Dendritic cell treated with granulocyte-macrophage colony-stimulating factor and Interleukin-4, amounts not matched to agents 40 ng/mL and 50 ng/mL, for 4 days (primary cell): ENCODE data around the gene GLTP.

ENCODE experiments used
- H3K27ac Mint-ChIP-seq: one replicate; pipeline ENCODE4 v1.8.0; 2022; ENCODE audit warnings: mild to moderate bottlenecking, mixed read lengths
- H3K27me3 Mint-ChIP-seq: one replicate; pipeline ENCODE4 v1.8.0; 2022; ENCODE audit warnings: mild to moderate bottlenecking, mixed read lengths
- H3K36me3 Mint-ChIP-seq: one replicate; pipeline ENCODE4 v1.8.0; 2022; ENCODE audit warnings: low read depth, mixed read lengths
- H3K4me1 Mint-ChIP-seq: one replicate; pipeline ENCODE4 v1.8.0; 2022; ENCODE audit warnings: low read depth, mixed read lengths
- H3K4me3 Mint-ChIP-seq: one replicate; pipeline ENCODE4 v1.8.0; 2022; ENCODE audit warnings: mild to moderate bottlenecking, moderate library complexity, mixed read lengths
- H3K9me3 Mint-ChIP-seq: one replicate; pipeline ENCODE4 v1.8.0; 2022; ENCODE audit warnings: mixed read lengths
- intact Hi-C: fragments of 100-400 bp; cut with micrococcal nuclease; formaldehyde crosslinking; loops from one replicate; pipeline ENCODE4 v1.15.0; 2022

The GLTP gene

DNA sequence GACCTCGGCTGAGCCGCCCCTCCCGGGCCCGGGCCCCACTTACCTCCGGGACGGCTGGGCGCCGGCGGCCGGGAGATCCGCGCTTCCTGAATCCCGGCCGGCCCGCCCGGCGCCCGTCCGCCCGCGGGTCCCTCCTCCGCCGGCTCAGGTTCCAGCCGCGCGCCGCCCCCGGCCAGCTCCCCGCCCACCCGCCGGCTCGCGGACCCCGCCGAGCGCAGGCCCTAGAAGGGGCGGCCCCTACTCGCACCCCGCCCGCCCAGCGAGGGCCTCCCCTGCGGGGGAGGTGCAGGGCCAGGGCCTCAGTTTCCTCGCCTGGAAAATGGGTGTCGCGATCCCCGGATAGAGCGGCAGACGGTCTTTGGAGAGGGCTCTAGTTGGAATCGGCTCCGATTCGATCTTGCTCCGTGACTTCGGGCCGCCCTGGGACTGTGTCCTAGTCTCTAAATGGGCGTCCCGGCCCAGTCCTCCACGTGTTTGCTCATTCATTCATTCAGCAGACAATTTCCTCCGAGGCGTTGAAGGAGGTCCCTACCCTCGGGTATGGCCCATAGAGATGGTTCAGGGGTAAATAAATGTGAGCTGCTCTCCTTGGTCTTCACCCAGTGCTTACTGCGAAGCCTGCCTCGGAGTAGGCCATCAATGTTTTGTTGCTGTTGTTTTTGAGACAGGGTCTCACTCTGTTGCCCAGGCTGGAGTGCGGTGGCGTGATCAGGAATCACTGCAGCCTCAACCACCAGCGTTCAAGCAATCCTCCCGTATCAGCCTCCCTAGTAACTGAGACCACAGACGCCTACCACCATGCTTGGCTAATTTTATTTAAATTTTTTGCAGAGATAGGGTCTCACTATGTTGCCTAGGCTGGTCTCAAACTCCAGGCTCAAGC, 46.8 kb downstream of the GLTP start, which contains the start of gene TRPV4:
TRPV4 (minus strand) TSS at position 92 of the 883 bp plus-strand sequence. CDS start 18,602 bp downstream, outside the sequence.
- intact Hi-C loops = no loop called here
- H3K36me3 Mint-ChIP-seq = no peaks in the 10 kb centered on the region
- peak within 1 kb of the TSS; percentile 71 for H3K4me3 Mint-ChIP-seq
- H3K27me3 Mint-ChIP-seq = peaks cover 37% of the 10 kb centered on the region
- no peaks in the 10 kb centered on the region for H3K9me3 Mint-ChIP-seq
- peaks cover 52% of the 10 kb centered on the region for H3K4me1 Mint-ChIP-seq
- H3K27ac Mint-ChIP-seq = peak within 1 kb of the TSS; percentile 45

GRCh38 chr12:109832541-109833306, 47.6 kb downstream of the GLTP start:
- peaks cover 53% of the 10 kb centered on the region for H3K4me1 Mint-ChIP-seq
- no peak overlapping the region for H3K27ac Mint-ChIP-seq
- no peaks in the 10 kb centered on the region for H3K9me3 Mint-ChIP-seq
- H3K4me3 Mint-ChIP-seq = peak overlapping the region; percentile 35
- intact Hi-C loops = no loop called here
- peaks cover 37% of the 10 kb centered on the region for H3K27me3 Mint-ChIP-seq
- no peaks in the 10 kb centered on the region for H3K36me3 Mint-ChIP-seq

- intact Hi-C loops = no loop called here
- H3K4me3 Mint-ChIP-seq = no peak overlapping the region
- H3K27me3 Mint-ChIP-seq = peaks cover 37% of the 10 kb centered on the region
These were observed 48.4 kb downstream of the GLTP start for GRCh38 chr12:109831929-109832328.

GRCh38 chr12:109831365-109831764, 49.0 kb downstream of the GLTP start:
- Mint-ChIP-seq H3K4me3 (no peak overlapping the region), H3K9me3 (no peaks in the 10 kb centered on the region), H3K27me3 (peaks cover 37% of the 10 kb centered on the region), H3K27ac (no peak overlapping the region), H3K4me1 (peaks cover 58% of the 10 kb centered on the region), H3K36me3 (no peaks in the 10 kb centered on the region)
- intact Hi-C loops = no loop called here

More at GRCh38 chr12:109831929-109832328, 48.4 kb downstream of the GLTP start:
- Mint-ChIP-seq H3K27ac (no peak overlapping the region), H3K4me1 (peaks cover 53% of the 10 kb centered on the region), H3K36me3 (no peaks in the 10 kb centered on the region), H3K9me3 (no peaks in the 10 kb centered on the region)

DNA sequence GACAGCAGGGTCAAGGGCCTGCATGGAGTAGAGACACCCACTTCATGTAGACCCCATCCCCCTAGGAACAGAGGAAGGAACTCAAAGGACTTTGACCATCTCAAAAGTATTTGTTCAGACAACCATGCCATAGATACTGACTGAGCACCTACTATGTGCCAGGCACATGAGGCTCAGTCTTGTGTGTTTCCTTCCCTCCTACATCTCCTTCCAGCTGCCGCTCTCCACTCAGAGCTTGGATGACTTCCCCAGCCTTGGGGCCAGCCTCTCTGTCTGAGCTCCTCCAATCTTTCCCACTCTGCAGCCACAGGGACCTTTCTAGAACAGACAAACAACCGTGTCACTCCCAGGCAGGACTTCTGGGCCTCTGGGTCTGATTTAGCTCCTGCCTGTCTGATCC, 49.6 kb downstream of the GLTP start:
- Mint-ChIP-seq H3K36me3 (no peaks in the 10 kb centered on the region), H3K9me3 (no peaks in the 10 kb centered on the region), H3K4me3 (no peak overlapping the region), H3K4me1 (peaks cover 59% of the 10 kb centered on the region), H3K27me3 (peaks cover 37% of the 10 kb centered on the region), H3K27ac (no peak overlapping the region)
- intact Hi-C loops = no loop called here

DNA sequence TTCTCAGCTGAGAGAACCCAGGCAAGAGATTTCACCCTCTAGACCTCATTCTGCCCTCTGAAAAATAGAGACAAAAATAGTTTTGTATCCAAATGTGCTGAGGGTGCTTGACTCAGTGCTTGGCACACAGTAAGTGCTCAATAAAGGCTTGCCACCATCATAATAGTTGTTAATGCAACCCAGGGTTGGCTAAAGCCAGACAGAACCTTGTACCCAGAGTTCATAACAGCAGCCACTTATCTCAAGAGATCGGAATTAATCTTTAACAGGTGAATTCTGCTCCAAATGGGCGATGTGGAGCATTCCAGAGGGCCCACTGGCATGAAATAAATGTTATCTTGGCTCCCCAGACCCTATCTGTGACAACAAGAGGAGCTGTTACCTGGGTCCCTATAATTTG, 50.1 kb downstream of the GLTP start:
- Mint-ChIP-seq H3K27me3 (peaks cover 35% of the 10 kb centered on the region), H3K4me1 (peaks cover 56% of the 10 kb centered on the region), H3K36me3 (no peaks in the 10 kb centered on the region), H3K27ac (peak overlapping the region; percentile 37), H3K9me3 (no peaks in the 10 kb centered on the region), H3K4me3 (no peak overlapping the region)
- intact Hi-C loops = no loop called here

- Mint-ChIP-seq H3K27me3 (peaks cover 30% of the 10 kb centered on the region), H3K9me3 (no peaks in the 10 kb centered on the region), H3K4me3 (no peak overlapping the region), H3K4me1 (peaks cover 51% of the 10 kb centered on the region), H3K36me3 (no peaks in the 10 kb centered on the region), H3K27ac (peak overlapping the region; percentile 37)
- intact Hi-C loops = no loop called here
These were observed 50.7 kb downstream of the GLTP start for GRCh38 chr12:109829667-109830066.

- Mint-ChIP-seq H3K4me1 (peaks cover 53% of the 10 kb centered on the region), H3K9me3 (no peaks in the 10 kb centered on the region), H3K27me3 (peaks cover 24% of the 10 kb centered on the region), H3K27ac (peak overlapping the region; percentile 75), H3K36me3 (no peaks in the 10 kb centered on the region), H3K4me3 (no peak overlapping the region)
- intact Hi-C loops = no loop called here
These were observed 51.4 kb downstream of the GLTP start for GRCh38 chr12:109828754-109829511.

- H3K9me3 Mint-ChIP-seq = no peaks in the 10 kb centered on the region
- peaks cover 17% of the 10 kb centered on the region for H3K27me3 Mint-ChIP-seq
- H3K4me3 Mint-ChIP-seq = peak overlapping the region; percentile 21
- intact Hi-C loops = no loop called here
- peak overlapping the region; percentile 75 for H3K27ac Mint-ChIP-seq
- peaks cover 59% of the 10 kb centered on the region for H3K4me1 Mint-ChIP-seq
- no peaks in the 10 kb centered on the region for H3K36me3 Mint-ChIP-seq
These were observed 52.5 kb downstream of the GLTP start for GRCh38 chr12:109827566-109828550.

GRCh38 chr12:109827080-109827479, 53.3 kb downstream of the GLTP start:
- Mint-ChIP-seq H3K27ac (peak overlapping the region; percentile 75), H3K36me3 (no peaks in the 10 kb centered on the region)

GRCh38 chr12:109824731-109825130, 55.6 kb downstream of the GLTP start:
- Mint-ChIP-seq H3K36me3 (no peaks in the 10 kb centered on the region), H3K4me1 (peaks cover 60% of the 10 kb centered on the region), H3K4me3 (no peak overlapping the region), H3K27ac (no peak overlapping the region), H3K27me3 (no peaks in the 10 kb centered on the region), H3K9me3 (no peaks in the 10 kb centered on the region)
- intact Hi-C loops = no loop called here

More at GRCh38 chr12:109827080-109827479, 53.3 kb downstream of the GLTP start:
- Mint-ChIP-seq H3K4me1 (peaks cover 67% of the 10 kb centered on the region), H3K4me3 (no peak overlapping the region), H3K27me3 (peaks cover 11% of the 10 kb centered on the region), H3K9me3 (no peaks in the 10 kb centered on the region)
- intact Hi-C loops = no loop called here

- peak overlapping the region; percentile 29 for H3K27ac Mint-ChIP-seq
- no peak overlapping the region for H3K4me3 Mint-ChIP-seq
- intact Hi-C loops = no loop called here
- H3K4me1 Mint-ChIP-seq = peaks cover 46% of the 10 kb centered on the region
- peaks cover 6% of the 10 kb centered on the region for H3K27me3 Mint-ChIP-seq
- no peaks in the 10 kb centered on the region for H3K36me3 Mint-ChIP-seq
- no peaks in the 10 kb centered on the region for H3K9me3 Mint-ChIP-seq
These were observed 57.4 kb downstream of the GLTP start for GRCh38 chr12:109822951-109823411.

DNA sequence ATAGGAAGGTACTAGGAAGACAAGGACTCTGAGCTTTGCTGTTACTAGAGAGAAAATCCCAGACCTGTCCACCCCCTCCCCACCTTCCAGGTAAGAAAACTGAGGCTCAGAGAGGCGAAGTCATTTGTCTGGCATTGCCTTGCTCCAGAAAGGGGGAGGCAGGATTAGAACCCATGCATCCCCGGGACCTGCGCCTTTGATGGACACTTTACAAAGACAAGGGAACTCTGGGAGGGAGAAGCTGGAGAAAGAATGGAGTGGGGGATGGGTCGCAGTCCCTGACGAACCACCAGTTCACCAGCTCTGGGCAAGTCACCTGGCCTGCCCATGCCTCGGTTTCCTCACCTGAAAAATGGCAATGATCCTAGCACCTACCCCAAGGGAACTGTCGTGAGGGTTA, 57.9 kb downstream of the GLTP start:
- Mint-ChIP-seq H3K4me3 (no peak overlapping the region), H3K9me3 (no peaks in the 10 kb centered on the region), H3K27ac (no peak overlapping the region), H3K27me3 (peaks cover 6% of the 10 kb centered on the region), H3K4me1 (peaks cover 43% of the 10 kb centered on the region), H3K36me3 (no peaks in the 10 kb centered on the region)
- intact Hi-C loops = no loop called here
